ENCODE results near the gene LRP1-AS.

LRP1-AS gene

DNA sequence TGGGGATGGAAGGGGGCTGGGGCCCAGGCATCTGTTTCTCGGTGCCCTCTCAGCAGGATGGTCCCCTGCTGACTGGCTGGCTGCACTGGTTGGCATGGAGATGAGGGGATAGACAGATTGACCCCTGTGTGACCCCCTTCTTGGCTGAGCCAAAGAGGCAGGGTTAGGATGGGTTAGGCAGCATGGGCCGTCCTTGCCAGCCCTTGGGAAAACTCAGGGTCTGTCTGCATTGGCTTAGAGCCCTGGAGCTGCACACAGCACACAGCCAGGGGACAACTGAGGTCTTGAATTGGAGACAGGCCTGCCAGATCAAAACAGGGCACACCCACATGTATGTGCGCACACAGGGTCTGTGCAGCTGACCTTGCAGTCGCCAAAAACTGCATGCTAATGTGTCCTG, 11.2 kb upstream of the LRP1-AS start:
- FAIRE-seq, result no peak

GRCh38 chr12:57158186-57158585, 10.8 kb upstream of the LRP1-AS start:
- no peak for FAIRE-seq

GRCh38 chr12:57157588-57158173, 10.3 kb upstream of the LRP1-AS start:
- no peak for FAIRE-seq

DNA sequence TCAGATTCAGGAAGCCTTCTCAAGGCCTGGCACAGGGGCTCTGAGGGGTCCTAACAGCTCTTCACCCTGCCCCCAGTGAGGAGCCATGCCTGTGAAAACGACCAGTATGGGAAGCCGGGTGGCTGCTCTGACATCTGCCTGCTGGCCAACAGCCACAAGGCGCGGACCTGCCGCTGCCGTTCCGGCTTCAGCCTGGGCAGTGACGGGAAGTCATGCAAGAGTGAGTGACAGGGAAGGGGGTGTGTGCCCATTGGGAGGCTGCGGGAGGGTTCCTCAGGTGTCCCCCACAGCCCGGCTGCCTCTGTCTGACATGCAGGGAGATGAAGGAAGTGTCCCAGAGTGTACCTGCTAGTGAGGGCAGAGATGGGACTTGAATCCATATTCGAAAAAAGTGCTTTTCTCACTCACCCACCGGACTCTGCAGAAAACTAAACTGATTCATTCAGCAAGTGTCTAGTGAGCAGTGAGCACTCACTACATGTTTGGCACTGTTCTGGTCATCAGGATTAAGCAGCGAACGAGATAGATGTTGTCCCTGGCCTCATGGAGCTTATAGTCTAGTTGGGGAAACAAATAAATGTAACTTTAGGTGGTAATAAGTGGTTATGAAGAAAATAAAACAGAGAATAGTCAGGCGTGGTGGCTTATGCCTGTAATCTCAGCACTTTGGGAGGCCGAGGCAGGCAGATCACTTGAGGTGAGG, 9.4 kb upstream of the LRP1-AS start:
- FAIRE-seq, result no peak

GRCh38 chr12:57154804-57155434, 7.5 kb upstream of the LRP1-AS start:
- FAIRE-seq, result no peak

- no peak for FAIRE-seq
Measured at GRCh38 chr12:57154076-57154475, 6.7 kb upstream of the LRP1-AS start.

GRCh38 chr12:57153415-57153997, 6.1 kb upstream of the LRP1-AS start:
- no peak for FAIRE-seq

DNA sequence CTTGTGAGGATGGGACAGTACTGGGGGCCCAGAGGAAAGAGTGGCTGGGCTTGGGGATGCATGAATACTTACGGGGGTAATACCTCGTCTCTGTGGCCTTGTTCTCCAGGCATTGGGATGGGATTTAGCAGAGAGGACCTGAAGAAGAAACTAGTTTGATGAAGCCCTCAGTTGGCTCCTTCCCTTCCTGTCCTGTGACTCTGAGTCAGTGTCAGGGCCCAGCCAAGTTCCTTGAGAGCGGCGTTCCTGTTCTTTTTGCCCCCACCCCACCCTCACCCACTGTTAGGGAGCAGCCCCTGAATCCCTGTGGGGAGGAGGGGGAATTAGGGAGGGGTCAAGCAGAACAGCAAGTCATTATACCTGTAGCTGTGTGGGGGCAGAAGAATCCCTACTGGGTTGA, 5.2 kb upstream of the LRP1-AS start:
- FAIRE-seq, result no peak

DNA sequence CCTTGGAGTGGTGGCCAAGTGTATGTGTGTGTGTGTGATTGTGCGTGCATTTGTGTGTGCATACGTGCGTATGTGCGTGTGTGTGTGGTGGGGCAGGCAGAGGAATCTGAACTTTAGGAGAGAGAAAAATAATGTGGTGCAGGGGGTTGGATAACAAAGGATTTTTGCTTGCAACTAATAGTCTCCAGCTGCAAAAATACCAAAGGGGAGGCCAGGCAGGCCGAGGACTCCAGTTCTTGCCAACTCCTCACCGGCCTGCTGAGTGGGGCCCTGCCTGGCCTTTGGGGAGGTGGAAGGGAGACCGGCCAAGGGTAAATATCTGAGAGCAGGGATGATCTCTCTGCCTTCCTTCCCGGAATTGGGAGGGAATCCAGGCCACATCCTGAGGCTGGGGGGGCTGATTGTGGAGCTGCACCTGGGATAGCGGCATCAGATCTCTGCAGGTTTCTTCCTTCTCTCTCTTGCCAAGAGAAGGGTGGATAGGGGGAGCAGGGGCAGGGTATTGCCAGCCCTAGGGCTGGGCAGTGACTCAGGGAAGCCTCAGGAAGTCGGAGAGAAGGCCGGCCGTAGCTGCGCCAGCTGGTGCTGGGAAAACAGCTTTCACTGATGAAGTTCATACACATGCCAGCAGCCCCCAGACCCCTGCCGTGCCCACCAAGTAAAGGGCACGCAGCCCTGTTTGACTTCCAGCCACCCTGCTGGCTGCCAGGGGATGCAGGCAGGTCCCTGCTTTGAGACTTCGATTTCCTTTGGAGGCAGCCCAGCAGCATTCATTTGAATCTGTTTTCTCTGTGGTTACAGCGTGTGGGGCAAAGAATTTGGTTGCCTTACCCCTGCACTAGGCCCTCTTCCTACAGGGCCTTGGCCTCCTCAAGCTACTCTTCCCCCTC, 4.6 kb upstream of the LRP1-AS start:
- FAIRE-seq, result no peak

DNA sequence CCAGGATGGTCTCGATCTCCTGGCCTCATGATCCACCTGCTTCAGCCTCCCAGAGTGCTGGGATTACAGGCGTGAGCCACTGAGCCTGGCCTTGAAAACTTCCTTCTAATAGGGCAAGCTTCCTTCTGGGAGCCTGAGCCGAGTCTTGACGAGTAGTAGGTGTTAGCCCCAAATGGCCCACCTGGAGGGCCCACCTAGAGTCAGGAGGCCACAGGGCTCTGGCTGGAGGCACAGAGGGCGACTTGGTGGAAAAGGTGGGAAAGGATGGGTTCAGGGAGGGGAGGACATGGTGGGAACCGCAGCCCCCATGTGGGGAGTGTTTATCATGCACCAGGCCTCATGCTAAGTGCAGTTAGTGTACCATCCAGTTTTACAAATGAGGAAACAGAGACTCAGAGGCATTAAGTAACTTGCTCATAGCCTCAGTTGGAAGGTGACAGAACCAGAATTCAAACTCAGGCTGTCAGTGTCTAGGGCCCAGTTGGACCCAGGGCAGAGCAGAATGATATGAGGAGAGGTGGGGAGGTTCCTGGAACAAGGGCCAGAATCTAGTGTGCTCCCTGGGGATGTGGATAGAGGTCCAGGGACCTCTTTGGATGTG, 3.1 kb upstream of the LRP1-AS start:
- no peak for FAIRE-seq

DNA sequence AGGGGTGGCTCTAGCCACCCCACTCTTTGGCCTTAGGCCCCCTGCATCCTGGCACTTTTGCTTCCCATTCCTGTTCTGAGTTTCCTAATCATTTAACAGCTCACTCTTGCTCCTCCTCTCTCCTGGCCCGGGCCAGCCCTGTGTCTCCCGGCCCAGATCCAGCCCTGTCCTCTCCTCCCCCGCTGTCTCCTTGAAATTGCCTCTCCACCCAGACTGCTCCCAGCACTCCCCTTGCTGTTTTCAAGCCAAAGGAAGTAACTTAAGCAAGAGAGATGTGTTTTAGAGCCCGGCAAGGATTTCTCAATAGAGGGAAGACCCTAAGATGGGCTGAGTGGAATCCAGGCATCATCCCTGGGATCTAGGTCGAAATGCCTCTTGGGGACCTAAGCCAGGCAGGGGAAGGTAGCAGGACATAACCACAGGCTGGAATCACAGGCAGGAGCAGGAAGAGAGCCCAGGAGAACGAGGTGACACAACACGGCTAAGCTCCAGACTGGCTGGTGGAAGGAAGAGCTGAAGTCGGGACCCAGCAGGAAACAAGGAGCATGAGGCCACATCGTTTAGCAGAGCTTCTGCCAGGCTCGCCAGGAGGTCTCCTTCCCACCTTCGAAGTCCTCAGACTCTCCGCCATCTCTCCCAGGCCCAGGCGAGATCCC, 2.0 kb upstream of the LRP1-AS start:
- FAIRE-seq, result no peak

GRCh38 chr12:57148469-57149244, 1.2 kb upstream of the LRP1-AS start:
- FAIRE-seq, result no peak

GRCh38 chr12:57146092-57146491, 1.3 kb downstream of the LRP1-AS start:
- no peak for FAIRE-seq

DNA sequence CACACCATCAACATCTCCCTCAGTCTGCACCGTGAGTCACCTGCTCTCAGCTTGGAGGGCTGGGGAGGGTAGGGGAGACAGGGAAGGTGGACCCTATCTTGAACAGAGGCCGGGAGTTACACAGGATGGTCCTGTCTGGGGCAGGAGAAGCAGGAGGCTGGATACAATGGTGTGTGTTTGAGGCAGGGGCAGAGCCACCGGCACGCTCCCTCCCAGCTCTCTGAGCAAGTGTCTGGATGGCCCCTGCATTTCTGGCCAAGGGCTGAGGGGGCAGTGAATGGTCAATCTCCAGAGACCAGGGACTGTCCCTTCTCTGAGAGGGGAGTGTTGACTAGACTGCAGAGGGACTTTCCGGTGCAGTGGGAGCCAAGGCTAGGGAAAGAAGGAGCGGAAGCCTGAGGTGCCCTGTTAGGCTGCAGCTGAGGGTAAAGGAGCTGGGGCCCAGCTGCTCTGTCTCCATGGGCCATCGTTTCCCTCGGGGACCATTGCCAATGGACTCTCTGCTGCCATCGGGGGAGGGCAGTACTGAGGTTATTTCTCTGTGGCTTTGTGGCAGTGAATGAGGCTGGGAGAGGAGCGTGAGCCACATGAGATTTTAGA, 1.9 kb downstream of the LRP1-AS start:
- no peak for FAIRE-seq

DNA sequence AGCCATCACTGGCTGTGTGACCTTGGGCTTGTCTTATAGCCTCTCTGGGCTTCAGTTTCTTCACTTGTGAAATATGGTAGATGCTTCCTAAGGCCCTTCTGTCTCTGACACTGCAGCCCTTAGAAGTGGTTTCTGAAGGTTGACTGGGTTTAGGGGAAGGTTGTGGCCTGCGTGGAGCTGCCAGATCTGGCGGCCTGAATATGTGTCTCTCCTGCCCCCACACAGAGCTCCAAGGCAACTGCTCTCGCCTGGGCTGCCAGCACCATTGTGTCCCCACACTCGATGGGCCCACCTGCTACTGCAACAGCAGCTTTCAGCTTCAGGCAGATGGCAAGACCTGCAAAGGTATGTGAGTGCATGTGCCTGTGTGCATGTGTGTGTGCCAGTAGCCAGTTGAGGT, 4.0 kb downstream of the LRP1-AS start:
- no peak for FAIRE-seq

- FAIRE-seq, result no peak
Measured at GRCh38 chr12:57142727-57143126, 4.7 kb downstream of the LRP1-AS start.

GRCh38 chr12:57142121-57142520, 5.3 kb downstream of the LRP1-AS start:
- no peak for FAIRE-seq

DNA sequence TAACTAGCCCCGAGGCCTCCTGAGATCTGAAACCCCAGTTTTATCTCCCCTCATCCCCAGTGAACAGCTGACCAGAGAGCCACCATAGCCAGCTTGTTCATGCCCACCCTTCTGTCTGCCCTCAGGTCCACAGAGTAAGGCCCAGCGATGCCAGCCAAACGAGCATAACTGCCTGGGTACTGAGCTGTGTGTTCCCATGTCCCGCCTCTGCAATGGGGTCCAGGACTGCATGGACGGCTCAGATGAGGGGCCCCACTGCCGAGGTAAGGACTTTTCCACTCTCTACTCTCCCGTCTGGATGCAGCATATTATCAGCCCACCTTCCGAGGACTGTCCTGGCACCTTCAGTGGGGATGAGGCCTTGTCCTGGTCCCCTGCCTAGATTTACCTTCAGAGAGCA, 6.2 kb downstream of the LRP1-AS start:
- no peak for FAIRE-seq

DNA sequence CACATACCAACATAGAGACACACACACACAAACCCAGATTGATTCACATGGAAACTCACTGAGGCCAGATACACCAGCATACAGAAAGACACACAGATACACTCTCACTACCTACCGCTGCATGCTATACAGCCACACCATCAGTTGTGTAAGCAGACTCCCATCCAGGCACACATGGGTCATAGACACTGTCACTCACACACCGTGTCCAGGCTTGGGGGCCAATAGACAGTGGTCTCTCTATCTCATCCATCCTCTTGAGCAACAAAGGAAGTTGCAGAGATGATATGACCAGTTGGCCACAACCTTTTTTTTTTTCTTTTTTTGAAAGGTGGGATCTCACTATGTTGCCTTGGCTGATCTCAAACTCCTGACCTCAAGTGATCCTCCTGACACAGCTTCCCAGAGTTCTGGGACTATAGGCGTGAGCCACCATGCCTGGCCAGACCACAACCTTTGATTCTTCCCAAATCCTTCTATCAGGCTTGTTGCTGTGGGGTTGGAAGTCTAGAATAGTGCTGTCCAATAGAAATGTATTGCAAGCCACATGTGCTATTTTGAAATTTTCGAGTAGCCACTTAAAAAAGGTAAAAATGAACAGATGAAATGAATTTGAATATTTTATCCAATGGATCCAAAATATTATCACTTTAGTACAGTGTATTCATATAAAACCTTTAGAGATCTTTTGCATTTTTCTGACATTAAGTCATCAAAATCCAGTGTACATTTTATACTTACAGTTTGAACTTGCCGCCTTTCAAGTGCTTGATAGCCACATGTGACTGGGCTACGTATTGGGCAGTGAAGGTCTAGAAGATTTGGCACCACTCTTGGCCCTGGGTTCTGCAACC, 7.4 kb downstream of the LRP1-AS start:
- no peak for FAIRE-seq

All from A204.1 (cell line).